Measurements from ENCODE around the gene IZUMO3. TPM values are rescaled to one million over a fixed set of nuclear protein-coding genes. Genes with fewer than 3 reads are reported as not detected.

Gene IZUMO3
- total RNA-seq, 1 experiment from 2014 or later: not detected

- CTCF ChIA-PET: no interaction called here
- Histone ChIP-seq H3K27me3 (ENCODE audit: control insufficient read depth, insufficient read depth, low read length) (no peaks in the 10 kb centered on the region), H3K4me3 (ENCODE audit: low read depth in 2 of 2, low read length in 2 of 2) (no peak overlapping the region), H3K27ac (ENCODE audit: low read length) (no peak overlapping the region), H3K9me3 (ENCODE audit: control insufficient read depth, insufficient read depth, low read depth, low read length) (no peaks in the 10 kb centered on the region), H3K36me3 (ENCODE audit: control insufficient read depth, insufficient read depth, low read length) (no peaks in the 10 kb centered on the region), H3K4me1 (ENCODE audit: control insufficient read depth, insufficient read depth, low read length) (no peaks in the 10 kb centered on the region)
- DNase-seq (ENCODE audit: low read depth, low spot score) (no peak), ATAC-seq (no peak)
- intact Hi-C loops (cut with micrococcal nuclease; ENCODE audit: unreplicated experiment): no loop called here
- TF ChIP-seq POLR2AphosphoS5 (IDR thresholded peaks at IDR 0.05; ENCODE audit: low read depth, low read length) (no peak), SIN3A (IDR thresholded peaks at IDR 0.05; ENCODE audit: borderline replicate concordance, insufficient read depth, low read depth, low read length) (no peak), TCF7L2 (IDR thresholded peaks at IDR 0.05; ENCODE audit: low read depth, low read length) (no peak), CTCF (IDR thresholded peaks at IDR 0.05) (no peak)
- TF ChIP-seq, protein P1, sequence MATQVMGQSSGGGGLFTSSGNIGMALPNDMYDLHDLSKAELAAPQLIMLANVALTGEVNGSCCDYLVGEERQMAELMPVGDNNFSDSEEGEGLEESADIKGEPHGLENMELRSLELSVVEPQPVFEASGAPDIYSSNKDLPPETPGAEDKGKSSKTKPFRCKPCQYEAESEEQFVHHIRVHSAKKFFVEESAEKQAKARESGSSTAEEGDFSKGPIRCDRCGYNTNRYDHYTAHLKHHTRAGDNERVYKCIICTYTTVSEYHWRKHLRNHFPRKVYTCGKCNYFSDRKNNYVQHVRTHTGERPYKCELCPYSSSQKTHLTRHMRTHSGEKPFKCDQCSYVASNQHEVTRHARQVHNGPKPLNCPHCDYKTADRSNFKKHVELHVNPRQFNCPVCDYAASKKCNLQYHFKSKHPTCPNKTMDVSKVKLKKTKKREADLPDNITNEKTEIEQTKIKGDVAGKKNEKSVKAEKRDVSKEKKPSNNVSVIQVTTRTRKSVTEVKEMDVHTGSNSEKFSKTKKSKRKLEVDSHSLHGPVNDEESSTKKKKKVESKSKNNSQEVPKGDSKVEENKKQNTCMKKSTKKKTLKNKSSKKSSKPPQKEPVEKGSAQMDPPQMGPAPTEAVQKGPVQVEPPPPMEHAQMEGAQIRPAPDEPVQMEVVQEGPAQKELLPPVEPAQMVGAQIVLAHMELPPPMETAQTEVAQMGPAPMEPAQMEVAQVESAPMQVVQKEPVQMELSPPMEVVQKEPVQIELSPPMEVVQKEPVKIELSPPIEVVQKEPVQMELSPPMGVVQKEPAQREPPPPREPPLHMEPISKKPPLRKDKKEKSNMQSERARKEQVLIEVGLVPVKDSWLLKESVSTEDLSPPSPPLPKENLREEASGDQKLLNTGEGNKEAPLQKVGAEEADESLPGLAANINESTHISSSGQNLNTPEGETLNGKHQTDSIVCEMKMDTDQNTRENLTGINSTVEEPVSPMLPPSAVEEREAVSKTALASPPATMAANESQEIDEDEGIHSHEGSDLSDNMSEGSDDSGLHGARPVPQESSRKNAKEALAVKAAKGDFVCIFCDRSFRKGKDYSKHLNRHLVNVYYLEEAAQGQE (IDR thresholded peaks at IDR 0.05; ENCODE audit: insufficient read depth in 1 of 2, low read depth in 2 of 2, low read length in 1 of 2): no peak
- BruUV-seq (replicated peaks): no TSS peak
- in situ Hi-C loops (cut with HindIII; ENCODE audit: low pct_unique_long_range_greater_than_20kb, low sequenced_read_pairs): no loop called here
- POLR2A ChIA-PET: no interaction called here
Measured at GRCh38 chr9:24502206-24502937, 43.3 kb downstream of the IZUMO3 start.

DNA sequence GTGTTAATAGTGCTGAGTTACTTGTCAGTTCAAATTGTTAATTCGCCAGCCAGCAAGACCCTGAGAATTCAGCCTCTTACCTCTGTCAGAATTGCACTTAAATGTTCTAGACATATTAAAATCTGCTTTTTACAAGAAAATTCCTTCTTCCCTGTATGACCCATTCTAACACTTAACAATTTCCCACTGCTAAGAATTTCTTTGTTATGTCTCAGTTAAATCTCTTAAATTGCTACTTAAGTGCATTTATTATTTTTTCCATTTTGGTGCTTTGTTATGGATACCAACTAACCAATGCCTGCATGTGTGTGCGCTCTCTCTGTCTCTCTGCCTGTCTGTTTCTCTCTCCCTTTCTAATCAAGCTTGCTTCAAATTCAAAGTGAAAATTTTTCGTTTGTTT is 44.9 kb downstream of the IZUMO3 start:
- no peaks in the 10 kb centered on the region for H3K36me3 ChIP-seq (ENCODE audit: control insufficient read depth, insufficient read depth, low read length)
- H3K9me3 ChIP-seq (ENCODE audit: control insufficient read depth, insufficient read depth, low read depth, low read length): no peaks in the 10 kb centered on the region
- no TSS peak for BruUV-seq (replicated peaks)
- intact Hi-C loops (cut with micrococcal nuclease; ENCODE audit: unreplicated experiment): no loop called here
- no peak for ATAC-seq
- ChIA-PET CTCF (no interaction called here), POLR2A (no interaction called here)
- no peak for DNase-seq (ENCODE audit: low read depth, low spot score)
- H3K4me3 ChIP-seq (ENCODE audit: low read depth in 2 of 2, low read length in 2 of 2): no peak overlapping the region
- H3K4me1 ChIP-seq (ENCODE audit: control insufficient read depth, insufficient read depth, low read length): no peaks in the 10 kb centered on the region
- in situ Hi-C loops (cut with HindIII; ENCODE audit: low pct_unique_long_range_greater_than_20kb, low sequenced_read_pairs): no loop called here
- no peak overlapping the region for H3K27ac ChIP-seq (ENCODE audit: low read length)
- TF ChIP-seq POLR2AphosphoS5 (IDR thresholded peaks at IDR 0.05; ENCODE audit: low read depth, low read length) (no peak), SIN3A (IDR thresholded peaks at IDR 0.05; ENCODE audit: borderline replicate concordance, insufficient read depth, low read depth, low read length) (no peak), TCF7L2 (IDR thresholded peaks at IDR 0.05; ENCODE audit: low read depth, low read length) (no peak), CTCF (IDR thresholded peaks at IDR 0.05) (no peak)
- TF ChIP-seq, protein P1 (IDR thresholded peaks at IDR 0.05; ENCODE audit: insufficient read depth in 1 of 2, low read depth in 2 of 2, low read length in 1 of 2): no peak
- H3K27me3 ChIP-seq (ENCODE audit: control insufficient read depth, insufficient read depth, low read length): no peaks in the 10 kb centered on the region

All from Panc1 (cell line).